MCF 10A (cell line): ENCODE data around the gene OBI1. TPM values are rescaled to one million over a fixed set of nuclear protein-coding genes. Genes with fewer than 3 reads are reported as not detected.

ENCODE experiments used
- BruUV-seq: library from RNA; stranded (reverse); fragments of 400-500 nt; replicated peaks from 2 replicates; lab custom pipeline; 2021; lab: Mats Ljungman, UMichigan
- CTCF ChIA-PET: fragments of 300-600 bp; sonication (Branson Sonifier 250); formaldehyde crosslinking; extraction: SDS; loops from one replicate; lab custom pipeline; 2021; ENCODE audit warnings: antibody characterized with exemption, inconsistent platforms; lab: Yijun Ruan, JAX
- POLR2A ChIA-PET: fragments of 300-600, 350-650 bp; sonication (Branson Sonifier 250); formaldehyde crosslinking; extraction: SDS; loops from one replicate; lab custom pipeline; 2020; ENCODE audit warnings: antibody characterized with exemption, inconsistent platforms; lab: Yijun Ruan, JAX
- DNase-seq: peaks from one replicate; pipeline ENCODE4 v3.0.0-alpha.2; 2018; ENCODE audit not compliant: unreplicated experiment
- H3K27ac Mint-ChIP-seq: one replicate; pipeline ENCODE4 v1.8.0; 2022; ENCODE audit warnings: mild to moderate bottlenecking, low read depth, mixed read lengths; ENCODE audit not compliant: unreplicated experiment
- H3K27me3 Mint-ChIP-seq: one replicate; pipeline ENCODE4 v1.8.0; 2022; ENCODE audit warnings: mixed read lengths; ENCODE audit not compliant: insufficient read depth, unreplicated experiment
- H3K36me3 Mint-ChIP-seq: one replicate; pipeline ENCODE4 v1.8.0; 2022; ENCODE audit warnings: mild to moderate bottlenecking, moderate library complexity, mixed read lengths; ENCODE audit not compliant: insufficient read depth, unreplicated experiment
- H3K4me1 Mint-ChIP-seq: one replicate; pipeline ENCODE4 v1.8.0; 2022; ENCODE audit warnings: mixed read lengths; ENCODE audit not compliant: insufficient read depth, unreplicated experiment
- H3K4me3 Mint-ChIP-seq: one replicate; pipeline ENCODE4 v1.8.0; 2022; ENCODE audit warnings: mild to moderate bottlenecking, moderate library complexity, mixed read lengths; ENCODE audit not compliant: unreplicated experiment
- H3K9me3 Mint-ChIP-seq: one replicate; pipeline ENCODE4 v1.8.0; 2022; ENCODE audit warnings: mixed read lengths; ENCODE audit not compliant: unreplicated experiment
- intact Hi-C: fragments of 100-400 bp; cut with micrococcal nuclease; formaldehyde crosslinking; loops from 2 replicates; pipeline ENCODE4 v1.14.1; 2022
- total RNA-seq: library from RNA; stranded (reverse); gene quantifications from 2 replicates; pipeline ENCODE4 v1.2.3, GENCODE V29; 2022
- TF ChIP-seq, protein P1 (sequence below): fragments of 200-600 bp; IDR thresholded peaks from one replicate; pipeline ENCODE4 v1.8.0; 2022; ENCODE audit warnings: antibody characterized with exemption, mild to moderate bottlenecking; ENCODE audit not compliant: unreplicated experiment

The OBI1 gene
- total RNA-seq, 1 experiment from 2014 or later = 9.3 TPM

- intact Hi-C loops = no loop called here
- Mint-ChIP-seq H3K27ac (no peak within 1 kb of the TSS), H3K36me3 (peaks cover 6% of the 10 kb centered on the region), H3K4me1 (no peaks in the 10 kb centered on the region), H3K9me3 (no peaks in the 10 kb centered on the region), H3K4me3 (no peak within 1 kb of the TSS), H3K27me3 (peaks cover 77% of the 10 kb centered on the region)
- CTCF ChIA-PET = no interaction called here
- TF ChIP-seq, protein P1, sequence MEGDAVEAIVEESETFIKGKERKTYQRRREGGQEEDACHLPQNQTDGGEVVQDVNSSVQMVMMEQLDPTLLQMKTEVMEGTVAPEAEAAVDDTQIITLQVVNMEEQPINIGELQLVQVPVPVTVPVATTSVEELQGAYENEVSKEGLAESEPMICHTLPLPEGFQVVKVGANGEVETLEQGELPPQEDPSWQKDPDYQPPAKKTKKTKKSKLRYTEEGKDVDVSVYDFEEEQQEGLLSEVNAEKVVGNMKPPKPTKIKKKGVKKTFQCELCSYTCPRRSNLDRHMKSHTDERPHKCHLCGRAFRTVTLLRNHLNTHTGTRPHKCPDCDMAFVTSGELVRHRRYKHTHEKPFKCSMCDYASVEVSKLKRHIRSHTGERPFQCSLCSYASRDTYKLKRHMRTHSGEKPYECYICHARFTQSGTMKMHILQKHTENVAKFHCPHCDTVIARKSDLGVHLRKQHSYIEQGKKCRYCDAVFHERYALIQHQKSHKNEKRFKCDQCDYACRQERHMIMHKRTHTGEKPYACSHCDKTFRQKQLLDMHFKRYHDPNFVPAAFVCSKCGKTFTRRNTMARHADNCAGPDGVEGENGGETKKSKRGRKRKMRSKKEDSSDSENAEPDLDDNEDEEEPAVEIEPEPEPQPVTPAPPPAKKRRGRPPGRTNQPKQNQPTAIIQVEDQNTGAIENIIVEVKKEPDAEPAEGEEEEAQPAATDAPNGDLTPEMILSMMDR = no peak
- POLR2A ChIA-PET = no interaction called here
- no peak for DNase-seq
- BruUV-seq = no TSS peak
These were observed 55.6 kb downstream of the OBI1 start, which contains the start of gene POU4F1 for GRCh38 chr13:78603240-78603957. POU4F1 (minus strand) TSS chr13:78603552; CDS start chr13:78603326, 226 bp downstream.

GRCh38 chr13:78602561-78603239, 56.3 kb downstream of the OBI1 start:
- no peaks in the 10 kb centered on the region for H3K9me3 Mint-ChIP-seq
- no peak overlapping the region for H3K4me3 Mint-ChIP-seq
- CTCF ChIA-PET = no interaction called here
- no TSS peak for BruUV-seq
- DNase-seq = no peak
- POLR2A ChIA-PET = no interaction called here
- intact Hi-C loops = no loop called here
- H3K36me3 Mint-ChIP-seq = peaks cover 6% of the 10 kb centered on the region
- peaks cover 84% of the 10 kb centered on the region for H3K27me3 Mint-ChIP-seq
- H3K4me1 Mint-ChIP-seq = no peaks in the 10 kb centered on the region
- H3K27ac Mint-ChIP-seq = no peak overlapping the region
- TF ChIP-seq, protein P1 = no peak

DNA sequence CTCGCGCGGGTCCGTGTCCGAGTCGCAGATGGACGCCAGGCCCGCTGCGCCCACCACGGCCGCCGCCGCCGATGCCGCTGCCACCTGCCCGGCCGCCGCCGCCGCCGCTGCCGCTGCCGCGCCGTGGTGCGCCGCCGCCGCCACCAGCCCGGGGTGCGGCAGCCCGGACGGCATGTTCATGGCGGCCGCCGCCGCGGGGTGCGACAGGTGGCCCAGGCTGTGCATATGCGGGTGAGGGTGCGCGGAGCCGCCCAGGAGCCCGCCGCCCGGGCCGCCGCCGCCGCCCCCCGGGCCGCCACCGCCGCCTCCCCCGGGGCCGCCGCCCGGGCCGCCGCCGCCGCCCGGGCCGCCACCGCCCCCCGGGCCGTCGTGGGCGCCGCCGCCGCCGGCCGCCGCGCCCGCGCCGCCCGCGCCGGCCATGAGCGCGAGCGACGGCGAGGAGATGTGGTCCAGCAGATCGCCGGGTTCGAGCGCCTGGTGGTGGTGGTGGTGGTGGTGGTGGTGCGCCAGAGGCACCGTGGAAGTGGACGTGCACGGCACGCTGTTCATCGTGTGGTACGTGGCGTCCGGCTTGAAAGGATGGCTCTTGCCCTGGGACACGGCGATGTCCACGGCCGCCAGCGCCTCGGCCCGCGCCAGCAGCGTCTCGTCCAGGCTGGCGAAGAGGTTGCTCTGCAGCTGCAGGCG, 56.9 kb downstream of the OBI1 start:
- Mint-ChIP-seq H3K36me3 (peaks cover 6% of the 10 kb centered on the region), H3K4me1 (no peaks in the 10 kb centered on the region), H3K27me3 (peaks cover 90% of the 10 kb centered on the region), H3K27ac (no peak overlapping the region), H3K4me3 (no peak overlapping the region), H3K9me3 (no peaks in the 10 kb centered on the region)
- BruUV-seq = no TSS peak
- CTCF ChIA-PET = interaction anchor here (0.6 kb wide), 1 partner anchor 27 kb away, joined by 3 read pairs; no protein-coding TSS in a partner anchor
- TF ChIP-seq, protein P1 = no peak
- intact Hi-C loops = no loop called here
- no peak for DNase-seq
- POLR2A ChIA-PET = no interaction called here
